ENCODE measurements around the gene ZNF557.

DNA sequence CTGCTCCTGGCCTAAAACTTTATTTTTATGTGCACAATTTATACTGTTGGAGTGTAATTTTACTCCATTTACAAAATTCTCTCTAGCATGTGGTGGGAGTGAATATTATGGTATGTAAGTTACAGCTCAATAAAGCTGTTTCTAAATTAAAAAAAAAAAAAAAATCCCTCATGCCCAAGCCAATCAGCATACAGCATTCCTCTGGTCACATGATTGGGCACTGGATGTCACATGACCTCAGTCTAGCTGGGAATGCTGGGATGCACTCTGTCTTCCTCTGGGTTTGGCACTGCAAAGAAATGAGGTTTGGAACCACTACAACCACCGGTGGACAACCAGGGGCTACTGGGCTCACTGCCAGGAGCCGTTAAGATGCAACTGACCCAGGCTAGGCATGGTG lies 67.6 kb downstream of the ZNF557 start:
- TF ChIP-seq CTCF (IDR thresholded peaks at IDR 0.05; ENCODE audit: low read depth, low read length) (no peak), EZH2phosphoT487 (IDR thresholded peaks at IDR 0.05; ENCODE audit: low read depth) (no peak)

Measured in OCI-LY3 (cell line).